Stimulated activated CD8-positive, alpha-beta memory T cell treated with anti-CD3 and anti-CD28 coated beads, Interleukin-4, amount 100 ng/mL, for 1 hour (primary cell): ENCODE measurements around the gene CAPN12.

Experiments
- DNase-seq, 2 donors: peaks; one replicate each; pipeline ENCODE4 v3.0.0-alpha.2; 2020; ENCODE audit warnings: low read depth in 2 of 2, low spot score in 1 of 2

Gene CAPN12

DNA sequence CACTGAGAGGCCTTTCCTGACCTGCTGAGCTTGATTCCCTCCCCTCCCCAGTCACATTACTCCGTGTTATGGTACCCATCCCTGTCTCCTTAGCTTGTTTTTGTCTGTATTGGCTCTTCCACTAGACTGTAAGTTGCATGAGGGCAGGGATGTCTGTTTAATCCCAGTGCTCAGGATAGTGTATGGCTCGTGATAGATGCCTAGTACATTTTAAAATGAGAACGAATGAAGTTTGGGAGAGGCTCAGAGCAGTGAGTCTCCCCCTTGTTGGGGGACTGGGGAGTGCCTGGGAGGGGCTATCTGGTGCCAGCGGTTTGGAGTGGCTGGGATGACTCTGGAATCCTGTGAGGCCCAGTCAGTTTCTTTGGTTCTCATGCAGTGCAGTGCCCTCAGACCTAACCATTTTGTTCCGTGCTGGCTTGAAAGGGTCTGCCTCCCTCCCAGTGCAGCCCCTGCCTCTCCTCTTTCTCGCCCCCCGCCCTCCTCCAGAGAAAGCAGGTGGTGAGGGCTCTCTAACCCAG is 61.3 kb downstream of the CAPN12 start:
- no peak for DNase-seq

DNA sequence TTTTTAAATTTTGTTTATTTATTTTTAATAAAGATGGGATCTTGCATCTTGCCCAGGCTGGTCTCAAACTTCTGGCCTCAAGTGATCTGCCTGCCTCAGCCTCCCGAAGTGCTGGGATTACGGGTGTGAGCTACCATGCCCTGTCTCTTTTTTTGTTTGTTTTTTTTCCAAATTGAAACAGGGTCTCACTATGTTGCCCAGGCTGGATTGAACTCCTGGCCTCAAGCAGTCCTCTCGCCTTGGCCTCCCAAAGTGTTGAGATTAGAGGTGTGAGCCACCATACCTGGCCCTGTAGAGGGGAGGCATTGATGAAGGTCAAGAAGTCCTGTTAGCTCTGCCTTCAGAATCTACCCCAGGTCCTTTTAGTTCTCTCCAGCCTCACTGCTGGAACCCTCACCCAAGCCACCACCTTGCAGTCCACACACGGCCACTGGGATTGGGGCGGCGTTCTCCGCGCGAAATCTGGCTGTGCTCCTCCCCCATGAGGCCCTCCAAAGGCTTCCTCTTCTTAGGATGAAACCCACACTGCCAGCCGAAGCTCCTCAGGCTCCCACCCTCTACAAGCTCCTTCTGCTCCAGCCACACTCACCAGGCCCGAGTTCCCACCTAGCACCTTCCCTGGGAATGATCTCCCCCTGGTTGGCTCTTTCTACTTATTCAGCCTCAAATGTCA is 61.9 kb downstream of the CAPN12 start:
- no peak for DNase-seq
